ENCODE data around the gene KIF1A. TPM values are rescaled to one million over a fixed set of nuclear protein-coding genes. Genes with fewer than 3 reads are reported as not detected.

The KIF1A gene, protein sequence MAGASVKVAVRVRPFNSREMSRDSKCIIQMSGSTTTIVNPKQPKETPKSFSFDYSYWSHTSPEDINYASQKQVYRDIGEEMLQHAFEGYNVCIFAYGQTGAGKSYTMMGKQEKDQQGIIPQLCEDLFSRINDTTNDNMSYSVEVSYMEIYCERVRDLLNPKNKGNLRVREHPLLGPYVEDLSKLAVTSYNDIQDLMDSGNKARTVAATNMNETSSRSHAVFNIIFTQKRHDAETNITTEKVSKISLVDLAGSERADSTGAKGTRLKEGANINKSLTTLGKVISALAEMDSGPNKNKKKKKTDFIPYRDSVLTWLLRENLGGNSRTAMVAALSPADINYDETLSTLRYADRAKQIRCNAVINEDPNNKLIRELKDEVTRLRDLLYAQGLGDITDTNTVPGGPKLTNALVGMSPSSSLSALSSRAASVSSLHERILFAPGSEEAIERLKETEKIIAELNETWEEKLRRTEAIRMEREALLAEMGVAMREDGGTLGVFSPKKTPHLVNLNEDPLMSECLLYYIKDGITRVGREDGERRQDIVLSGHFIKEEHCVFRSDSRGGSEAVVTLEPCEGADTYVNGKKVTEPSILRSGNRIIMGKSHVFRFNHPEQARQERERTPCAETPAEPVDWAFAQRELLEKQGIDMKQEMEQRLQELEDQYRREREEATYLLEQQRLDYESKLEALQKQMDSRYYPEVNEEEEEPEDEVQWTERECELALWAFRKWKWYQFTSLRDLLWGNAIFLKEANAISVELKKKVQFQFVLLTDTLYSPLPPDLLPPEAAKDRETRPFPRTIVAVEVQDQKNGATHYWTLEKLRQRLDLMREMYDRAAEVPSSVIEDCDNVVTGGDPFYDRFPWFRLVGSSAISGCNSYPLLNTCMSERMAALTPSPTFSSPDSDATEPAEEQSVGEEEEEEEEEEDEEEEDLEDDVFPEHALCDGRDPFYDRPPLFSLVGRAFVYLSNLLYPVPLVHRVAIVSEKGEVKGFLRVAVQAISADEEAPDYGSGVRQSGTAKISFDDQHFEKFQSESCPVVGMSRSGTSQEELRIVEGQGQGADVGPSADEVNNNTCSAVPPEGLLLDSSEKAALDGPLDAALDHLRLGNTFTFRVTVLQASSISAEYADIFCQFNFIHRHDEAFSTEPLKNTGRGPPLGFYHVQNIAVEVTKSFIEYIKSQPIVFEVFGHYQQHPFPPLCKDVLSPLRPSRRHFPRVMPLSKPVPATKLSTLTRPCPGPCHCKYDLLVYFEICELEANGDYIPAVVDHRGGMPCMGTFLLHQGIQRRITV (N-terminal part only)
- total RNA-seq, result 0.24 TPM
- long read RNA-seq, result 0 reads

DNA sequence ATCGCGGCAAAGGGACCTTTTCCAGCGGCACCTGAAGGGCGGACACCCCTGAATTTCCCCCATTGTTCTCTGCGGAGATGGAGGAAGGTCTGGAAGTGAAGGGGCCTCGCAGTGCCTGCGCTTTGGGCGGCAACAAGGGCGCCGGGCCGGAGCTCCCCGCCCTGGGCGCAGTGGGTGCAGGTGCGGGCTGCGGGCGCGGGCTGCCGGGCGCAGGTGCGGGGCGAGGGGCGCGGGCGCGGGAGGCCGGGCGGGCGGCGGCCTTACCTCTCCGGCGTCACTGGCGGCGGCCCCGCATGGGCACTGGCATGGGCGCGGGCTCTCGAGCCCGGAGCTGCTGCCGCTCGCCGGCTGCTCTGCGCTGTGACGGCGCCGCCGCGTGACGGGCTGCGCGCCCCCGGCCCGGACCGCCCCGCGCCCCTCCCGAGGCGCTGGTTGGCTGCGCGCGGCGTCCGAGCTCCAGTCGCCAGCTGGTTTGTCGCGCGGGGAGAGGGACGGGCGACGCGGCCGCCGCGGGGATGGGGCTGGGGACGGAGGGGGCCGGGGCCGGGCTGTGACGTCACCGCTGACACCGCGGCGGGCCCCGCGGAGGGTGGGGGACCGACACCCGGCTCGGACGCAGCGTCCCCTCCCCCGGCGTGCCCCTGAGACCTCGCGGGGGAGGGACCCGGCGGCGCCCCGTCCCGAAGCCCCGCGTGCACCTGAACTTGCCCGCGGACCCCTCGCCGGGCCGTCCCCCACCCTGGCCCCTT is at the start of gene KIF1A:
TSS of gene KIF1A (minus strand) at position 362 of the 749 bp plus-strand sequence. CDS start 22,467 bp downstream, outside the sequence.
- Histone ChIP-seq H3K27ac (no peak within 1 kb of the TSS), H3K9me3 (no peaks in the 10 kb centered on the region), H3K27me3 (ENCODE audit: low read depth) (peaks cover 81% of the 10 kb centered on the region), H3K4me1 (peaks cover 12% of the 10 kb centered on the region), H3K4me3 (peak within 1 kb of the TSS; percentile 8), H3K36me3 (no peaks in the 10 kb centered on the region)
- TF ChIP-seq, protein P1, sequence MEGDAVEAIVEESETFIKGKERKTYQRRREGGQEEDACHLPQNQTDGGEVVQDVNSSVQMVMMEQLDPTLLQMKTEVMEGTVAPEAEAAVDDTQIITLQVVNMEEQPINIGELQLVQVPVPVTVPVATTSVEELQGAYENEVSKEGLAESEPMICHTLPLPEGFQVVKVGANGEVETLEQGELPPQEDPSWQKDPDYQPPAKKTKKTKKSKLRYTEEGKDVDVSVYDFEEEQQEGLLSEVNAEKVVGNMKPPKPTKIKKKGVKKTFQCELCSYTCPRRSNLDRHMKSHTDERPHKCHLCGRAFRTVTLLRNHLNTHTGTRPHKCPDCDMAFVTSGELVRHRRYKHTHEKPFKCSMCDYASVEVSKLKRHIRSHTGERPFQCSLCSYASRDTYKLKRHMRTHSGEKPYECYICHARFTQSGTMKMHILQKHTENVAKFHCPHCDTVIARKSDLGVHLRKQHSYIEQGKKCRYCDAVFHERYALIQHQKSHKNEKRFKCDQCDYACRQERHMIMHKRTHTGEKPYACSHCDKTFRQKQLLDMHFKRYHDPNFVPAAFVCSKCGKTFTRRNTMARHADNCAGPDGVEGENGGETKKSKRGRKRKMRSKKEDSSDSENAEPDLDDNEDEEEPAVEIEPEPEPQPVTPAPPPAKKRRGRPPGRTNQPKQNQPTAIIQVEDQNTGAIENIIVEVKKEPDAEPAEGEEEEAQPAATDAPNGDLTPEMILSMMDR (IDR thresholded peaks at IDR 0.05), result no peak
- intact Hi-C loops (cut with DNase I), result no loop called here
- no peak for ATAC-seq
- no peak for DNase-seq

DNA sequence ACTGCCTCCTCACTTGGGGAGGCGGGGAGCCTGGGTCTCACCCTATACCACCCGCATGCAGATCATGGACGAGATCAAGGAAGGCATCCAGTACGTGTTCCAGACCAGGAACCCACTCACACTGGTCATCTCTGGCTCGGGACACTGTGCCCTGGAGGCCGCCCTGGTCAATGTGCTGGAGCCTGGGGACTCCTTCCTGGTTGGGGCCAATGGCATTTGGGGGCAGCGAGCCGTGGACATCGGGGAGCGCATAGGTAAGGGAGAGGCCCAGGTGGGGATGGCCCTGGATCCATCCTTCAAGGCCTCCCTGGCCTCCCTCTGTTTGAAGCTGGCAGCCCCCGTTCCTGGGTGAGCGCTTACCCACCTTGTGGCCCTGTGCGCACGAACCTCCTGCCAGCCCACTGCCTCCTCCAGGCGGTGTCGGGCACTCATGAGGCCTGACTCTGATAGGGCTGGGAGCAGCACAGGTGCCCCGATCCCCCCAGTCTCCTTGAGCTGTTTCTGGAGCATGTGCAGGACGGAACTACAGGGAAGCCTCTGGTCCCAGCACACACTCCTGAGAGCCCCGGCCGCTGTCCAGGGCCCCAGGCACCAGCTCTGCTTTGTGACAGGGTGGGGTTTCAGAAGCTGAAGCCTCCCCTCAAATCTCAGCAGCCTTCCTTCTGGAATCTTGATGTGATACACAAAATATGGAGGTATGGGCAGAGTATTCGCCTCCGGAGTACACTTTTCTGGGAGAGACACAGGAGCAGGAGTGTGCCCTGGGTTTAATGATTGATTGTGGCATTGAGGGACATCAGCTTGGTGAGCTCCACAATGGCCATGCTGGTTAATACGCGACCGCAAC is 49.3 kb upstream of the KIF1A start:
- Histone ChIP-seq H3K27me3 (ENCODE audit: low read depth) (no peaks in the 10 kb centered on the region), H3K27ac (no peak overlapping the region), H3K4me3 (no peak overlapping the region), H3K4me1 (no peaks in the 10 kb centered on the region), H3K9me3 (no peaks in the 10 kb centered on the region), H3K36me3 (no peaks in the 10 kb centered on the region)
- TF ChIP-seq, protein P1 (IDR thresholded peaks at IDR 0.05), result no peak
- ATAC-seq, result no peak
- DNase-seq, result peak; percentile 41
- intact Hi-C loops (cut with DNase I), result no loop called here

DNA sequence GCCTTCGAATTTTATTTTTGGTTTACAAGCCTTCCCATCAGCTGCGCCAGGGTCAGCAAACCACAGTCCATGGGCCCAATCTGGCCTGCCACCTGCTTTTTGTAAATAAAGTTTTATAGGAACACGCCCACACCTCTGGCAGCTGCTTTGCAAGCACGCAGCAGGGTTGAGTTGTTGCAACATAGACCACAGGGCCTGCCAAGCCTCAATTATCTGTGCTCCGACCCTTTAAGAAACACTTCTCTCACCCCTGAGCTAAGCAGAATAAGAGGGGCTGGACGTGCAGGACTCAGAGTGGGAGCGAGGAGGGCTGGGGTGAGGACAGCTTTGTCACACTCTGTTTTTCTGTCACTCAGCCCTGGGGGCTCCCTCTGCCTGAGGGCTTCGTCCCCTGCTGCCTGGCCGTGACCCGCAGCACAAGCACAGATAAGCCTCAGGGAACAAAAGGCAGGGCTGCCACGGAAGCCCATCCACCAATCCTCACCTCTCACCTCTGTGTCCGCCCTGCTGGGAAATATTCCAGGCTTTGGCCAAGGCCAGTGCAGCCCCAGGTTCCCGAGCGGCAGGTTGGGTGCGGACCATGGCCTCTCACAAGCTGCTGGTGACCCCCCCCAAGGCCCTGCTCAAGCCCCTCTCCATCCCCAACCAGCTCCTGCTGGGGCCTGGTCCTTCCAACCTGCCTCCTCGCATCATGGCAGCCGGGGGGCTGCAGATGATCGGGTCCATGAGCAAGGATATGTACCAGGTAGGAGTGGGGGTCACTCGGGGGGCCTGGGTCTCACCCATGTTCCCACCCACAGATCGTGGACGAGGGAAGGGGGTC is 48.5 kb upstream of the KIF1A start, which contains the start of gene AGXT:
TSS of gene AGXT (plus strand) at position 539 of the 823 bp plus-strand sequence. CDS start at position 581, 42 bp downstream.
- Histone ChIP-seq H3K9me3 (no peaks in the 10 kb centered on the region), H3K36me3 (no peaks in the 10 kb centered on the region), H3K4me3 (no peak within 1 kb of the TSS), H3K27ac (no peak within 1 kb of the TSS), H3K4me1 (no peaks in the 10 kb centered on the region), H3K27me3 (ENCODE audit: low read depth) (no peaks in the 10 kb centered on the region)
- TF ChIP-seq, protein P1 (IDR thresholded peaks at IDR 0.05), result no peak
- no peak for DNase-seq
- intact Hi-C loops (cut with DNase I), result no loop called here
- peak in 1 of 2 donors; percentile 18 for ATAC-seq

DNA sequence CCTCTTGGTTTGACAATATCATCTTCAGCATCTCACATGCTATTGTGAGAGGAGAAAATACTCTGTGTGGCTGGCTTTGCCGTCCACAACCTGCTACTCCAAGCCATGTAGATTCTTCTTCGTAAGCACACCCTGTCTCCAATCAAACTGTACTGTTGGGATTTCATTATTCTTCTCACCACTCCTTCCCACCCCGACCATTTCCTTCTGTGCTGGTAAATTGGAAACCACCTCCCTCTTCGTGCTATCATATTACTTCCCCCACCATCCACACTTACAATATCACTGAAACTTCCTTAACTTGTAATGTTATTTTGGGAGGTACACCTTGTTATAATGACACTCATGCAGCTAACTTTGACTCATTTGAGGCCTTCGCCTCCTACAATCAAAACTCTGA is 45.4 kb upstream of the KIF1A start:
- ATAC-seq (no peak), DNase-seq (no peak)
- H3K4me1 ChIP-seq, result no peaks in the 10 kb centered on the region
- H3K36me3 ChIP-seq, result no peaks in the 10 kb centered on the region
- intact Hi-C loops (cut with DNase I), result no loop called here
- no peak overlapping the region for H3K4me3 ChIP-seq
- no peaks in the 10 kb centered on the region for H3K27me3 ChIP-seq (ENCODE audit: low read depth)
- H3K27ac ChIP-seq, result no peak overlapping the region
- no peaks in the 10 kb centered on the region for H3K9me3 ChIP-seq
- TF ChIP-seq, protein P1 (IDR thresholded peaks at IDR 0.05), result no peak

All from lower lobe of right lung (tissue), 2 donors.